GM12878 (cell line): ENCODE results near the gene LINC00632. TPM values are rescaled to one million over a fixed set of nuclear protein-coding genes. Genes with fewer than 3 reads are reported as not detected.

Experiments used
- ATAC-seq: fragments of 200-7000 bp; cut with Tn5 transposase; 3 replicates; pipeline ENCODE4 v1.9.1; 2020; ENCODE audit warnings: mild to moderate bottlenecking, moderate library complexity
- BruUV-seq: library from RNA; stranded (reverse); fragments of 400-500 nt; replicated peaks from 2 replicates; lab custom pipeline; 2021; lab: Mats Ljungman, UMichigan
- CTCF ChIA-PET: fragments of 300-600 bp; sonication (Branson Sonifier 250); formaldehyde crosslinking; extraction: SDS; loops from one replicate; lab custom pipeline; 2021; ENCODE audit warnings: inconsistent platforms; lab: Yijun Ruan, JAX
- POLR2A ChIA-PET: fragments of 350-600 bp; formaldehyde crosslinking; extraction: SDS; loops from one replicate; lab custom pipeline; 2021; ENCODE audit warnings: inconsistent platforms; lab: Charles Lee
- RAD21 ChIA-PET: fragments of 300-600 bp; sonication (Branson Sonifier 250); formaldehyde crosslinking; loops from one replicate; lab custom pipeline; 2023; ENCODE audit warnings: antibody characterized with exemption; ENCODE audit not compliant: unreplicated experiment; lab: Charles Lee
- SMC1A ChIA-PET: fragments of 300-600 bp; sonication (Branson Sonifier 250); formaldehyde crosslinking; loops from one replicate; lab custom pipeline; 2023; ENCODE audit not compliant: unreplicated experiment, uncharacterized antibody; lab: Charles Lee
- DNase-seq: peaks from one replicate; pipeline ENCODE4 v3.0.0-alpha.2; 2011; ENCODE audit warnings: low read depth, low spot score
- FAIRE-seq: peaks from 3 replicates; lab custom pipeline; 2011; peaks lifted over from hg19 to GRCh38; lab: Jason Lieb, UNC
- H2AFZ ChIP-seq: 2 replicates; pipeline ENCODE4 v1.6.0; 2011; ENCODE audit warnings: low read depth, low read length, control low read depth; ENCODE audit not compliant: control insufficient read depth
- H3K27ac ChIP-seq: 2 replicates; pipeline ENCODE4 v1.5.1; 2011; ENCODE audit warnings: control low read depth; ENCODE audit not compliant: control insufficient read depth, insufficient read depth
- H3K27me3 ChIP-seq, 2 experiments: replicated peaks in 1 of 2; 2 replicates each; pipeline versions ENCODE4 v1.6.0 to v1.6.1; 2011; ENCODE audit warnings: low read length in 1 of 2; ENCODE audit not compliant: control insufficient read depth in 2 of 2, insufficient read depth in 2 of 2
- H3K36me3 ChIP-seq, 2 experiments: 2 replicates each; pipeline ENCODE4 v1.5.1; 2011; ENCODE audit warnings: low read length in 1 of 2; ENCODE audit not compliant: control insufficient read depth in 2 of 2, insufficient read depth in 2 of 2
- H3K4me1 ChIP-seq: 2 replicates; pipeline ENCODE4 v1.6.1; 2011; ENCODE audit warnings: mild to moderate bottlenecking, low read length, moderate library complexity, mixed read lengths; ENCODE audit not compliant: control insufficient read depth, insufficient read depth
- H3K4me2 ChIP-seq: 2 replicates; pipeline ENCODE4 v1.6.0; 2011; ENCODE audit warnings: control low read depth; ENCODE audit not compliant: control insufficient read depth, insufficient read depth
- H3K4me3 ChIP-seq: fragments of 200-600 bp; sonication (generic); 2 replicates; pipeline ENCODE4 v1.5.1; 2016
- H3K79me2 ChIP-seq: 2 replicates; pipeline ENCODE4 v1.6.0; 2011; ENCODE audit warnings: low read length; ENCODE audit not compliant: control insufficient read depth, insufficient read depth
- H3K9ac ChIP-seq: 2 replicates; pipeline ENCODE4 v1.8.0; 2011; ENCODE audit warnings: low read length, control low read depth, mixed read lengths; ENCODE audit not compliant: control insufficient read depth, insufficient read depth
- H3K9me3 ChIP-seq: replicated peaks from 3 replicates; pipeline ENCODE4 v1.5.1; 2011; ENCODE audit warnings: mild to moderate bottlenecking, low read length; ENCODE audit not compliant: control insufficient read depth, insufficient read depth
- H4K20me1 ChIP-seq: 2 replicates; pipeline ENCODE4 v1.6.0; 2011; ENCODE audit not compliant: control insufficient read depth, insufficient read depth
- CBX3 ChIP-seq: fragments of 200-600 bp; sonication (generic); IDR thresholded peaks from 2 replicates; pipeline ENCODE4 v1.6.1; 2016; ENCODE audit warnings: low read depth, borderline replicate concordance
- ETV6 ChIP-seq, 2 experiments: fragments of 450-650 bp in 1 of 2; IDR thresholded peaks in 1 of 2; conservative IDR thresholded peaks in 1 of 2; 2 replicates each; pipeline ENCODE4 v1.6.1; 2014; ENCODE audit warnings: antibody characterized with exemption in 1 of 2, borderline replicate concordance in 1 of 2, low read depth in 1 of 2, mild to moderate bottlenecking in 1 of 2, moderate library complexity in 1 of 2
- RB1 ChIP-seq: fragments of 450-650 bp; formaldehyde crosslinking; IDR thresholded peaks from 2 replicates; pipeline ENCODE4 v1.6.1; 2017; ENCODE audit warnings: mild to moderate bottlenecking, borderline replicate concordance
- ZNF24 ChIP-seq: fragments of 450-650 bp; IDR thresholded peaks from 2 replicates; pipeline ENCODE4 v1.6.1; 2017; ENCODE audit warnings: antibody characterized with exemption, mild to moderate bottlenecking
- WGBS: methylation state at CpG from one replicate; pipeline ENCODE4 v1.1.6; 2016; ENCODE audit warnings: low lambda C conversion rate; ENCODE audit not compliant: insufficient replicate concordance, insufficient coverage; ENCODE audit errors: missing lambda C conversion rate; 5-methylcytosine and 5-hydroxymethylcytosine counted together
- in situ Hi-C: fragments of 300-500 bp; cut with MboI; formaldehyde crosslinking; loops from 9 replicates; pipeline ENCODE4 v1.14.3; 2018; ENCODE audit warnings: mixed read lengths
- intact Hi-C: fragments of 100-400 bp; cut with micrococcal nuclease; formaldehyde crosslinking; loops from one replicate; pipeline ENCODE4 v1.14.2; 2022; ENCODE audit not compliant: unreplicated experiment
- polyA plus RNA-seq, 11 experiments: library from polyadenylated mRNA; depleted of rRNA in 4 of 11; unstranded in 6 of 11; stranded (reverse) in 5 of 11; fragments of >200 nt; fragmentation: Nextera tagmentation in 4 of 11; fragmentation: Illumina TruSeq in 1 of 11; extraction: Ambion mirVana in 4 of 11; extraction: Trizol in 1 of 11; gene quantifications; 1 replicate in 1 of 11; 2 replicates in 10 of 11; pipeline versions ENCODE4 v1.2.1 to v1.2.3, GENCODE V29; 2011 to 2016; ENCODE audit warnings: inconsistent platforms in 2 of 11, missing spikeins in 2 of 11, low read depth in 1 of 11
- total RNA-seq, 4 experiments: library from RNA; depleted of rRNA in 3 of 4; stranded (reverse); fragments of >200 nt in 3 of 4; fragmentation: Illumina TruSeq in 1 of 4; extraction: Trizol in 1 of 4; gene quantifications; 2 replicates each; pipeline versions ENCODE4 v1.2.1 to v1.2.3, GENCODE V29; 2013 to 2021
- TF ChIP-seq, protein P1 (sequence below): fragments of 450-650 bp; IDR thresholded peaks from 2 replicates; pipeline ENCODE4 v1.6.1; 2017; ENCODE audit warnings: mild to moderate bottlenecking

Gene LINC00632
- total and polyA plus RNA-seq, 10 of the 15 experiments (the other 5 are each of a cell fraction or from before 2014, with no cell fraction given) = 0.26 to 0.50 TPM; not detected in 8

DNA sequence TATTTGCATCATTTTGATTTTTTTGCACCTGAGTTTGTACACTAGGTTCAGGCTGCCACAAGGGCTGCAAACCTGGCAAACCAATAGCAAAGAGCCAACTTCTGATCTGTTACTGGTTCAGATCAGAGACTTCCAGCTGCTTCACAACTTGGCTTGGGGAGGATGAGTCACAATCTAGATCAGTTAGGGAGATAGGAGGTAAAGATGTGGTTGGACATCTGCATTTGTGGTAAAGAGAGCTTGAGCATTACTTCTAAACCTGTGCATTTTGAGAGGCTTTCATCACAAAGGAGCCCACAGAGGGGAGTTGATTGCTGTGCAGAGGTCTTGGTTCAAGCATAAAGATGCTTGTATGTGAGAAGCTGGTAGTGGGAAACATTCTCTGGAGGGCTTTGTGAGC, 34.5 kb downstream of the LINC00632 start:
- no TSS peak for BruUV-seq
- no peak for TF ChIP-seq RB1
- TF ChIP-seq, protein P1, sequence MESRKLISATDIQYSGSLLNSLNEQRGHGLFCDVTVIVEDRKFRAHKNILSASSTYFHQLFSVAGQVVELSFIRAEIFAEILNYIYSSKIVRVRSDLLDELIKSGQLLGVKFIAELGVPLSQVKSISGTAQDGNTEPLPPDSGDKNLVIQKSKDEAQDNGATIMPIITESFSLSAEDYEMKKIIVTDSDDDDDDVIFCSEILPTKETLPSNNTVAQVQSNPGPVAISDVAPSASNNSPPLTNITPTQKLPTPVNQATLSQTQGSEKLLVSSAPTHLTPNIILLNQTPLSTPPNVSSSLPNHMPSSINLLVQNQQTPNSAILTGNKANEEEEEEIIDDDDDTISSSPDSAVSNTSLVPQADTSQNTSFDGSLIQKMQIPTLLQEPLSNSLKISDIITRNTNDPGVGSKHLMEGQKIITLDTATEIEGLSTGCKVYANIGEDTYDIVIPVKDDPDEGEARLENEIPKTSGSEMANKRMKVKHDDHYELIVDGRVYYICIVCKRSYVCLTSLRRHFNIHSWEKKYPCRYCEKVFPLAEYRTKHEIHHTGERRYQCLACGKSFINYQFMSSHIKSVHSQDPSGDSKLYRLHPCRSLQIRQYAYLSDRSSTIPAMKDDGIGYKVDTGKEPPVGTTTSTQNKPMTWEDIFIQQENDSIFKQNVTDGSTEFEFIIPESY = no peak
- no peak for TF ChIP-seq ETV6 (conservative IDR thresholded peaks at IDR 0.05 in 1 of 2, IDR thresholded peaks at IDR 0.05 in 1 of 2; ENCODE audit: borderline replicate concordance in 1 of 2, low read depth in 1 of 2)
- no peak for TF ChIP-seq CBX3
- TF ChIP-seq, all 136 proteins: peak for 0
- POLR2A ChIA-PET = no interaction called here
- no peaks in the 10 kb centered on the region for H3K79me2 ChIP-seq
- no peak overlapping the region for H3K4me2 ChIP-seq
- RAD21 ChIA-PET = no interaction called here
- no peak overlapping the region for H3K4me3 ChIP-seq
- H3K9ac ChIP-seq = no peak overlapping the region
- no peaks in the 10 kb centered on the region for H3K27me3 ChIP-seq
- no peaks in the 10 kb centered on the region for H3K4me1 ChIP-seq
- no peaks in the 10 kb centered on the region for H3K36me3 ChIP-seq
- H3K9me3 ChIP-seq = no peaks in the 10 kb centered on the region
- ATAC-seq (no peak), DNase-seq (no peak), FAIRE-seq (no peak)
- no peak overlapping the region for H2AFZ ChIP-seq
- in situ Hi-C loops = no loop called here
- no peaks in the 10 kb centered on the region for H4K20me1 ChIP-seq
- SMC1A ChIA-PET = no interaction called here
- intact Hi-C loops = no loop called here
- CTCF ChIA-PET = interaction anchor here (0.6 to 1.4 kb wide), 3 partner anchors 16 to 23 kb away, joined by 3 to 4 read pairs (median 4); no protein-coding TSS in a partner anchor
- H3K27ac ChIP-seq = no peak overlapping the region

DNA sequence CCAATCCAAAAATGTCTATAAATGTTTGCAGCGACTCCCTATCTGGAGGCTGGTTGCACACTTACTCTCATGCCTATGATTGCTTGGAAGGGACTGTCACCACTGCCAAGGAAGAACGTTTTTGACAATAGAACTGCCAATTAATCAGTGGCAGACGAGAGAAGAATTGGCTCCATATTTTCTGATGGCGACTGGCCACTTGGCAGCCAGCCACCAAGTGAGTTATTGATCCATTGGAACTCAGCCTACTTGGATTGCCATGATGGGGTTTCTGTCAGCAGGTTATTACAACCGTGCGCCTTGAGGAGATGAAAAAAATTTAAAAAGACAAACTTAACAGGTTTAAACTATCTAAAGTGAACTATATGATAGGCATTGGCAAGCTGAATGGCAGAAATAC, 47.4 kb downstream of the LINC00632 start:
- Histone ChIP-seq H3K36me3 (no peaks in the 10 kb centered on the region), H2AFZ (no peak overlapping the region), H4K20me1 (no peaks in the 10 kb centered on the region), H3K9me3 (no peaks in the 10 kb centered on the region)
- 12% methylated on average over 6 of the region's 6 CpGs for whole genome bisulfite sequencing
- ChIA-PET POLR2A (no interaction called here), CTCF (interaction anchor here (5.4 kb wide), 1 partner anchor 10 kb away, joined by 45 read pairs; no protein-coding TSS in a partner anchor)
- BruUV-seq = no TSS peak
- in situ Hi-C loops = no loop called here
- intact Hi-C loops = no loop called here
- no peak for TF ChIP-seq ZNF24
- TF ChIP-seq, all 136 proteins: peak for 0
- no peaks in the 10 kb centered on the region for H3K4me1 ChIP-seq
- no peak overlapping the region for H3K27ac ChIP-seq
- FAIRE-seq (no peak), ATAC-seq (no peak), DNase-seq (no peak)
- H3K9ac ChIP-seq = no peak overlapping the region
- ChIA-PET RAD21 (no interaction called here), SMC1A (interaction anchor here (2.5 kb wide), 1 partner anchor 9 kb away, joined by 13 read pairs; no protein-coding TSS in a partner anchor)
- H3K4me3 ChIP-seq = no peak overlapping the region
- H3K4me2 ChIP-seq = no peak overlapping the region
- no peaks in the 10 kb centered on the region for H3K27me3 ChIP-seq
- no peaks in the 10 kb centered on the region for H3K79me2 ChIP-seq
